22Rv1 (cell line): Measurements from ENCODE around the gene DOHH.

ENCODE experiments used
- ZFX ChIP-seq: fragments of 450-650 bp; IDR thresholded peaks from 2 replicates; pipeline ENCODE4 v1.6.1; 2017; ENCODE audit warnings: antibody characterized with exemption, borderline replicate concordance
- TF ChIP-seq, protein P1 (sequence below): fragments of 450-650 bp; IDR thresholded peaks from 2 replicates; pipeline ENCODE4 v1.5.1; 2017; ENCODE audit warnings: mild to moderate bottlenecking

DNA sequence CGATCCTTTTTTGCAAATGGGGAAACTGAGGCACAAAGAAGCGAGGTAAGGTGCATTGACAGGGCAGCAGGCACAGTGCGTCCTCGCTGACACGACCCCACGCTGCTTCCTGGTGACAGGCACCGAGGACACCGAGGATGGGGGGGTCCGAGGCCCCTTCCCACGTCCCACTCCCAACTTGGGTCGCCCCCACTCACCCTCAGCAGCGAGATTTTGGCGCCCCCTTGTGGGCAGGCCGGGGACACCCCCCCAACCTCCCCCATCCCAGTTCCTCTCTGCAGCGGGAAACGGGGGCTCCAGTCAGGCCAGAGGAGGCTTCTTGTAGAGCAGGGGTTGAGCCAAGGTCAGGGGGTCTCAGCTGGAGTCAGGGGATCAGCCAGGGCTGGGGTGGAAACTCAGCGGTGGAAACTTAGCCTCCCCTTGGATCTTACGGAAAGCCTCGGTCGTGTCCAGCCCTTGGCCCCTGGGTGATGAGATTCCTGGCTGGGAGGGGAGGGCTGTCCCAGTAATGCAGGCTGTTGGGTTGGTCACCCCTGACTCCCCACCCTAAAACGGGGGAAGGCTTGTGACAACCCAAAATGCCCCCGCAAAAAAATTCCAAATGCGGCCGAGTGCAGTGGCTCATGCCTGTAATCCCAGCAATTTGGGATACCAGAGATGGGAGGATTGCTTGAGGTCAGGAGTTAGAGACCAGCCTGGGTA, 28.4 kb downstream of the DOHH start:
- TF ChIP-seq, protein P1, sequence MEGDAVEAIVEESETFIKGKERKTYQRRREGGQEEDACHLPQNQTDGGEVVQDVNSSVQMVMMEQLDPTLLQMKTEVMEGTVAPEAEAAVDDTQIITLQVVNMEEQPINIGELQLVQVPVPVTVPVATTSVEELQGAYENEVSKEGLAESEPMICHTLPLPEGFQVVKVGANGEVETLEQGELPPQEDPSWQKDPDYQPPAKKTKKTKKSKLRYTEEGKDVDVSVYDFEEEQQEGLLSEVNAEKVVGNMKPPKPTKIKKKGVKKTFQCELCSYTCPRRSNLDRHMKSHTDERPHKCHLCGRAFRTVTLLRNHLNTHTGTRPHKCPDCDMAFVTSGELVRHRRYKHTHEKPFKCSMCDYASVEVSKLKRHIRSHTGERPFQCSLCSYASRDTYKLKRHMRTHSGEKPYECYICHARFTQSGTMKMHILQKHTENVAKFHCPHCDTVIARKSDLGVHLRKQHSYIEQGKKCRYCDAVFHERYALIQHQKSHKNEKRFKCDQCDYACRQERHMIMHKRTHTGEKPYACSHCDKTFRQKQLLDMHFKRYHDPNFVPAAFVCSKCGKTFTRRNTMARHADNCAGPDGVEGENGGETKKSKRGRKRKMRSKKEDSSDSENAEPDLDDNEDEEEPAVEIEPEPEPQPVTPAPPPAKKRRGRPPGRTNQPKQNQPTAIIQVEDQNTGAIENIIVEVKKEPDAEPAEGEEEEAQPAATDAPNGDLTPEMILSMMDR, result peak; percentile 93
- TF ChIP-seq ZFX, result no peak
